A549 (cell line): ENCODE data around the gene INPP5A.

Experiments used
- GATA3 ChIP-seq: IDR thresholded peaks from 2 replicates; pipeline ENCODE4 v1.6.1; 2012; ENCODE audit warnings: borderline replicate concordance
- POLR2A ChIP-seq: IDR thresholded peaks from 2 replicates; pipeline ENCODE4 v1.6.1; 2012; ENCODE audit warnings: mild to moderate bottlenecking, low read length
- TF ChIP-seq, protein P1 (sequence below): IDR thresholded peaks from 2 replicates; pipeline ENCODE4 v1.6.1; 2012

DNA sequence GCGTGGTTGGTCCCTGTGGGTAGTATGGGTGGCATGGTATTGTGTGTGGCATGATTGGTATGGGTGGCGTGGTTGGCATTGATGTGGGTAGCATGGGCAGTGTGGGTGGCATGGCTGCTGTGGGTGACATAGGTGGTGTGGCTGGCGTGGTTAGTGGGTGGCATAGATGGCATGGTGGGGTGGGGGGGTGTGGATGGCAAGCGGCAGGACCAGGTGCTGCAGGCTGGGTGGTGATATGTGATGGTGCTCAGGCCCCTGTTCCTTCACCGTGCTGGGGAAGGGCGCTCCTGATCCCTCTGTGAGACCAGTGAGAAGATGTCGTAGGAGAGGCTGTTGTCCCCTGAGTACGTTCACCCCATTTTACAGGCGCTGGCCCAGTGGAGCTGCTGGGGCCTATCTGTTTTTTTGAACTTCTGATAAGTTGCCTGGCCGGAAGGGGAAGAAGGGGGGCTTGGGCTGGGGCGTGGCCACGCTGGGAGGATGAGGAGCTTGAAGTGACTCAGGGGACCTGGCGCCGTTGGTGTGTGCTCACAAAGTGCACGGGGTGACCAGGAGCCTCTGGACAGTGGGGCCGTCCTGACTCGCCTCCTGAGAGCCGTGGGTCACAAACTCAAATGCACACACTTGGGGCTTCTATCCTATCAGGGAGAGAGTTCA, 17.5 kb downstream of the INPP5A start:
- TF ChIP-seq, protein P1, sequence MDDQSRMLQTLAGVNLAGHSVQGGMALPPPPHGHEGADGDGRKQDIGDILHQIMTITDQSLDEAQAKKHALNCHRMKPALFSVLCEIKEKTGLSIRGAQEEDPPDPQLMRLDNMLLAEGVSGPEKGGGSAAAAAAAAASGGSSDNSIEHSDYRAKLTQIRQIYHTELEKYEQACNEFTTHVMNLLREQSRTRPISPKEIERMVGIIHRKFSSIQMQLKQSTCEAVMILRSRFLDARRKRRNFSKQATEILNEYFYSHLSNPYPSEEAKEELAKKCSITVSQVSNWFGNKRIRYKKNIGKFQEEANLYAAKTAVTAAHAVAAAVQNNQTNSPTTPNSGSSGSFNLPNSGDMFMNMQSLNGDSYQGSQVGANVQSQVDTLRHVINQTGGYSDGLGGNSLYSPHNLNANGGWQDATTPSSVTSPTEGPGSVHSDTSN, result no peak
- TF ChIP-seq POLR2A, result no peak
- no peak for TF ChIP-seq GATA3
